PC-3 (cell line): ENCODE results near the gene MYL6. TPM values are rescaled to one million over a fixed set of nuclear protein-coding genes. Genes with fewer than 3 reads are reported as not detected.

ENCODE experiments used
- ATAC-seq: fragments of 200-7000 bp; cut with Tn5 transposase; 2 replicates; pipeline ENCODE4 v1.9.1; 2020; ENCODE audit warnings: mild to moderate bottlenecking, moderate library complexity
- BruUV-seq: library from RNA; stranded (reverse); fragments of 400-500 nt; replicated peaks from 2 replicates; lab custom pipeline; 2021; lab: Mats Ljungman, UMichigan
- CTCF ChIA-PET: fragments of 300-600 bp; sonication (Branson Sonifier 250); formaldehyde crosslinking; loops from one replicate; lab custom pipeline; 2022; ENCODE audit warnings: antibody characterized with exemption; lab: Charles Lee
- POLR2A ChIA-PET: fragments of 300-600 bp; sonication (Branson Sonifier 250); formaldehyde crosslinking; loops from one replicate; lab custom pipeline; 2022; ENCODE audit warnings: antibody characterized with exemption; ENCODE audit not compliant: unreplicated experiment; lab: Charles Lee
- DNase-seq: peaks from one replicate; pipeline ENCODE4 v3.0.0-alpha.2; 2015
- H2AFZ ChIP-seq: fragments of 300-600 bp; sonication (generic); 2 replicates; pipeline ENCODE4 v1.6.0; 2016; ENCODE audit warnings: antibody characterized with exemption, low read length
- H3F3A ChIP-seq: fragments of 300-600 bp; sonication (generic); one replicate; pipeline ENCODE4 v1.6.0; 2017; ENCODE audit warnings: antibody characterized with exemption, low read length, control low read depth, mild to moderate bottlenecking; ENCODE audit not compliant: unreplicated experiment
- H3K27ac ChIP-seq: fragments of 300-600 bp; sonication (generic); 2 replicates; pipeline ENCODE4 v1.5.1; 2016; ENCODE audit warnings: mild to moderate bottlenecking, low read length
- H3K27me3 ChIP-seq: fragments of 300-600 bp; sonication (generic); 2 replicates; pipeline ENCODE4 v1.6.1; 2016; ENCODE audit warnings: low read length, mixed read lengths
- H3K36me3 ChIP-seq: fragments of 300-600 bp; sonication (generic); 2 replicates; pipeline ENCODE4 v1.6.1; 2016; ENCODE audit warnings: low read depth, mixed run types, low read length, mixed read lengths
- H3K4me1 ChIP-seq: fragments of 300-600 bp; sonication (generic); 2 replicates; pipeline ENCODE4 v1.5.1; 2016; ENCODE audit warnings: low read length; ENCODE audit not compliant: insufficient read depth
- H3K4me2 ChIP-seq: fragments of 300-600 bp; sonication (generic); 2 replicates; pipeline ENCODE4 v1.6.0; 2016; ENCODE audit warnings: low read length
- H3K4me3 ChIP-seq: fragments of 300-600 bp; sonication (generic); 2 replicates; pipeline ENCODE4 v1.5.1; 2016; ENCODE audit warnings: mild to moderate bottlenecking, low read length, mixed read lengths
- H3K79me2 ChIP-seq: fragments of 300-600 bp; sonication (generic); 2 replicates; pipeline ENCODE4 v1.6.1; 2017; ENCODE audit warnings: low read length, mixed read lengths
- H3K9ac ChIP-seq: fragments of 300-600 bp; sonication (generic); 2 replicates; pipeline ENCODE4 v1.6.0; 2016; ENCODE audit warnings: mild to moderate bottlenecking, low read length
- H3K9me2 ChIP-seq: fragments of 300-600 bp; sonication (generic); replicated peaks from 2 replicates; pipeline ENCODE4 v1.6.1; 2016; ENCODE audit warnings: mixed run types, low read length, mixed read lengths
- H3K9me3 ChIP-seq: fragments of 300-600 bp; sonication (generic); 2 replicates; pipeline ENCODE4 v1.6.1; 2016; ENCODE audit warnings: low read length, mixed read lengths
- H4K20me1 ChIP-seq: fragments of 300-600 bp; sonication (generic); 2 replicates; pipeline ENCODE4 v1.6.1; 2016; ENCODE audit warnings: low read length, mixed read lengths
- EZH2 ChIP-seq: fragments of 300-600 bp; sonication (generic); IDR thresholded peaks from one replicate; pipeline ENCODE4 v1.6.1; 2017; ENCODE audit warnings: antibody characterized with exemption, mild to moderate bottlenecking, low read length; ENCODE audit not compliant: unreplicated experiment
- EZH2phosphoT487 ChIP-seq: fragments of 300-600 bp; sonication (generic); IDR thresholded peaks from 2 replicates; pipeline ENCODE4 v1.6.1; 2018; ENCODE audit warnings: mild to moderate bottlenecking, antibody characterized with exemption, low read length, borderline replicate concordance
- intact Hi-C: fragments of 100-400 bp; cut with micrococcal nuclease; formaldehyde crosslinking; loops from 2 replicates; pipeline ENCODE4 v1.9.0; 2023
- total RNA-seq: library from RNA; depleted of rRNA; stranded (reverse); fragments of >200 nt; gene quantifications from 2 replicates; pipeline ENCODE4 v1.2.3, GENCODE V29; 2014
- TF ChIP-seq, protein P1 (sequence below): fragments of 300-600 bp; sonication (generic); conservative IDR thresholded peaks from 2 replicates; pipeline ENCODE4 v1.5.1; 2017; ENCODE audit warnings: antibody characterized with exemption, low read depth, mild to moderate bottlenecking, low read length

The MYL6 gene
- total RNA-seq, 1 experiment from 2014 or later: 1,385 TPM

DNA sequence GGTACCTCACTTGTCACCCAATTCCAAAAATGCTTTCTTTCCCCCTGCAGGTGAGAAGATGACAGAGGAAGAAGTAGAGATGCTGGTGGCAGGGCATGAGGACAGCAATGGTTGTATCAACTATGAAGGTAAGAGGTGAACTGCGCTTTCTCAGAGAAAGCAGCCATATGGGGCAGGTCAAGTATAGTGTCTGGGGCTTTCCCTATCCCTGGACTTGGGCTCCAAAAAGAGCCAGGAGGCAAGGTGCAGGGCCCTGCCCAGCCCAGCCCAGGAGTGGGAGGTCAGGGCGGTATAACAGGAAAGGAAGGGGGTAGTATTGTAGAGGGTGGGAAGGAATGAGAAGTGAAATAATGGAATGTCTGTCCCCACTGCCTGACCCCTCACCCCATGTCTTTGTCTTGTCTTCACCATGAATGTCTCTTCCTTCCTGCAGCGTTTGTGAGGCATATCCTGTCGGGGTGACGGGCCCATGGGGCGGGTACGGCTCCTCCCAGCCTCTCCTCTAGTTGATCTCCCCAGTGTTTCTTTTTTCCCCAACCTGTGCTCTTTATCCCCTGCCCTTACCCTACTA, 2.1 kb downstream of the MYL6 start:
- Histone ChIP-seq H3K27me3 (no peaks in the 10 kb centered on the region), H4K20me1 (peaks cover 34% of the 10 kb centered on the region), H3K4me2 (peak overlapping the region; percentile 97), H3K4me3 (peak overlapping the region; percentile 76), H3K4me1 (peaks cover 26% of the 10 kb centered on the region), H3K9me2 (no peaks in the 10 kb centered on the region), H3K36me3 (peaks cover 44% of the 10 kb centered on the region), H3K79me2 (peaks cover 38% of the 10 kb centered on the region), H3K9ac (peak overlapping the region; percentile 90; the same call in 1 of the 2 replicates), H2AFZ (no peak overlapping the region), H3K27ac (no peak overlapping the region), H3F3A (peaks cover 9% of the 10 kb centered on the region), H3K9me3 (no peaks in the 10 kb centered on the region)
- peak; percentile 28 for DNase-seq
- TF ChIP-seq EZH2: no peak
- TF ChIP-seq, protein P1, sequence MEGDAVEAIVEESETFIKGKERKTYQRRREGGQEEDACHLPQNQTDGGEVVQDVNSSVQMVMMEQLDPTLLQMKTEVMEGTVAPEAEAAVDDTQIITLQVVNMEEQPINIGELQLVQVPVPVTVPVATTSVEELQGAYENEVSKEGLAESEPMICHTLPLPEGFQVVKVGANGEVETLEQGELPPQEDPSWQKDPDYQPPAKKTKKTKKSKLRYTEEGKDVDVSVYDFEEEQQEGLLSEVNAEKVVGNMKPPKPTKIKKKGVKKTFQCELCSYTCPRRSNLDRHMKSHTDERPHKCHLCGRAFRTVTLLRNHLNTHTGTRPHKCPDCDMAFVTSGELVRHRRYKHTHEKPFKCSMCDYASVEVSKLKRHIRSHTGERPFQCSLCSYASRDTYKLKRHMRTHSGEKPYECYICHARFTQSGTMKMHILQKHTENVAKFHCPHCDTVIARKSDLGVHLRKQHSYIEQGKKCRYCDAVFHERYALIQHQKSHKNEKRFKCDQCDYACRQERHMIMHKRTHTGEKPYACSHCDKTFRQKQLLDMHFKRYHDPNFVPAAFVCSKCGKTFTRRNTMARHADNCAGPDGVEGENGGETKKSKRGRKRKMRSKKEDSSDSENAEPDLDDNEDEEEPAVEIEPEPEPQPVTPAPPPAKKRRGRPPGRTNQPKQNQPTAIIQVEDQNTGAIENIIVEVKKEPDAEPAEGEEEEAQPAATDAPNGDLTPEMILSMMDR: no peak
- no peak for TF ChIP-seq EZH2phosphoT487
- intact Hi-C loops: no loop called here
- POLR2A ChIA-PET: interaction anchor here (1.2 kb wide), 1 partner anchor 32 kb away, joined by 4 read pairs; the partner anchor contains the start of gene ESYT1
- CTCF ChIA-PET: no interaction called here
- ATAC-seq: peak; percentile 8; the same call in 1 of the 2 replicates
- BruUV-seq: no TSS peak

DNA sequence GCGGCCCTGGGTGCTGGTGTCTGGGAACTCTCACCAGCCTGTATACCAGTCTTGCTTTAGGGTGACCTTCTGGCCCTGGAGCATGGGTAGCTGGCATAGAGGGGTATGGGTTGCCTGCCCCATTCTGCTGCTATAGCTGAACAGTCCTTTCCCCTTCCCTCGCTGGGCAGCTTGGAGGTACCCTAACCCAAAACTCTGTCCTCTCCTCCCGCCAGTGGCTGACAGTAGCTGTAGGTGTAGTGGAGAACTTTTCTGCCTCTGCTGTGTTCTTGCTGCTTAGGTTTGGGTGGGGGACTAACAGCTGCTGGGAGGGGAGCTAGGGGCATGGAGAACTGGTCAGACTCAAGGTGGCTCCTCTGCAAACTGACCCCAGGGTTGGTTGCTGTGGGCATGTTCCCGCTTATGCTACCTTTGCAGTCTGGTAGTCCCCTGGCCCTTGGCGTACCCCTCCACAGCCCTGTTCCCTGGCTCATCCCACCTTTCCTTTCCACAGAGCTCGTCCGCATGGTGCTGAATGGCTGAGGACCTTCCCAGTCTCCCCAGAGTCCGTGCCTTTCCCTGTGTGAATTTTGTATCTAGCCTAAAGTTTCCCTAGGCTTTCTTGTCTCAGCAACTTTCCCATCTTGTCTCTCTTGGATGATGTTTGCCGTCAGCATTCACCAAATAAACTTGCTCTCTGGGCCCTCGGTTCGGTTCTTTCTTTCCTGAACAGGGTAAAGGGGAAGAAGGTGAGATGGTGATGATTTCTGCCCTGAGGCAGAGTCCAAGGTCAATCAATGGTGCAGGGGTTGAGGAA, 2.9 kb downstream of the MYL6 start:
- DNase-seq (no peak), ATAC-seq (no peak)
- H3K9me3 ChIP-seq: no peaks in the 10 kb centered on the region
- POLR2A ChIA-PET: interaction anchor here (0.5 to 1.2 kb wide), 2 partner anchors 32 to 33 kb away, joined by 4 to 6 read pairs; partner anchors contain the start of gene ESYT1
- no peaks in the 10 kb centered on the region for H3K9me2 ChIP-seq
- no peak overlapping the region for H3K27ac ChIP-seq
- H3K4me2 ChIP-seq: peak overlapping the region; percentile 97
- H3K4me1 ChIP-seq: peaks cover 26% of the 10 kb centered on the region
- peaks cover 13% of the 10 kb centered on the region for H3F3A ChIP-seq
- H3K27me3 ChIP-seq: no peaks in the 10 kb centered on the region
- H2AFZ ChIP-seq: no peak overlapping the region
- peaks cover 48% of the 10 kb centered on the region for H3K36me3 ChIP-seq
- intact Hi-C loops: no loop called here
- TF ChIP-seq EZH2: no peak
- TF ChIP-seq, protein P1: no peak
- no peak for TF ChIP-seq EZH2phosphoT487
- H4K20me1 ChIP-seq: peaks cover 34% of the 10 kb centered on the region
- H3K79me2 ChIP-seq: peaks cover 38% of the 10 kb centered on the region
- BruUV-seq: no TSS peak
- CTCF ChIA-PET: no interaction called here
- no peak overlapping the region for H3K9ac ChIP-seq
- peak overlapping the region; percentile 76; the same call in 1 of the 2 replicates for H3K4me3 ChIP-seq
